SK-MEL-5 (cell line): ENCODE data around the gene CDYL2. TPM values are rescaled to one million over a fixed set of nuclear protein-coding genes. Genes with fewer than 3 reads are reported as not detected.

Source experiments
- DNase-seq: peaks from one replicate; pipeline ENCODE4 v3.0.0-alpha.2; 2016; ENCODE audit warnings: low read depth, low spot score
- in situ Hi-C: cut with HindIII; loops from 2 replicates; pipeline ENCODE4 v1.10.0; 2016; ENCODE audit warnings: low sequenced_read_pairs, high pct_unique_total_duplicates, low pct_unique_long_range_greater_than_20kb
- total RNA-seq: library from RNA; depleted of rRNA; stranded (reverse); fragments of >200 nt; shearing (Covaris generic); gene quantifications from 2 replicates; pipeline ENCODE4 v1.2.3, GENCODE V29; 2014

CDYL2 gene
- total RNA-seq, 1 experiment from 2014 or later: 0.74 TPM

DNA sequence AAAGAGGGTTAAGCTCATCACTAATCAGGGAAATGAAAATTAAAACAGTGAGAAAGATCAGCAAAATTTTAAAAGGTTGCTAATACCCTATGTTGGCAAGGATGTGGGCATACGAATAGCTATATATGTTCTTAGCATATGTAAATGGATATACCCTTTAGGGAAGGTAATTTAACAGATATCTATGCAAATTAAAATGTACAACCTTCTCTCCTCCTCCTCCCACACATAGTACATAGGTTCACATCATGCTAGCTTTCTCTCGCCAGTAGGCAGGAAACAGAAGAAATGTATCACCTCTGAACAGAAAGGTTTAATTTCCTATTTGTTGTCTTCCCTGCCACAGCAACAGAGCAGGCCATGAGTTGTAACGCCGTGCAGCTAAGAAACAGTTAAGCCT lies 103.8 kb downstream of the CDYL2 start:
- in situ Hi-C loops: no loop called here

DNA sequence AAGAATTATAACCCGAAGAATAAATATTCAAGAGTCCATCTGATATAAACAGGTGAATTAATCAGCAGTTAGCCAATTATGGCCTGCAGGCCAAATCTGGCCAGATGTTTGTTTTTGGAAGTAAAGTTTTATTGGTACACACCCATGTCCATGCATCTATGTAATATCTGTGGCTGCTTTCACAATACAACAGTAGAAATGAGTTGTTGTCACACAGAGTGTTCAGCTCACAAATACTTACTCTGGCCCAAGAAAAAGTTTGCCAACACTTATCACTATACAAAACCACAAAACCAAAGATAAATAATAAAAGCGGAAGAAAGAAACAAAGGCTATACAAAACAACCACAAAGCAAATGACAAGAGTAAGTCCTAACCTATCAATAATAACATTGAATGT lies 109.4 kb downstream of the CDYL2 start:
- DNase-seq: no peak
- in situ Hi-C loops: no loop called here

More for the DNA sequence above, 103.8 kb downstream of the CDYL2 start:
- DNase-seq: no peak

GRCh38 chr16:80693553-80693952 lies 110.8 kb downstream of the CDYL2 start:
- no peak for DNase-seq
- in situ Hi-C loops: no loop called here

DNA sequence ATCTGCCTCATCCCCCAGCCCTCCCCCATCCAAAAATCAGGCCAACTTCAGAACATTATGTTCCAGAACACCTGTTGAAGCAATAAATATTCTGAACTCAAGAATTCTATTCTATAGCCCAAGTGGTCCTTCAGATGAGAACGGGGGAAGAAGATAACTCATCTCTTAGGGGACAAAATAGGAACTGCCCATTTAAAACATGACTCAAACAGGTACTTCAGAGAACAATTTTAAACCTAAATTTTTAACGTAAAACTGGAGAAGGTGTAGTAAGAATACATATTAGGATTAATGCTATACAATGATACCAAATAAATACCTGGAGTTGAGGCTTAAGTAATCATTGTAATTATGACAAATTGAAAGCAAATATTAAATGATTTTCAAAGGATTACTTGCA lies 112.1 kb downstream of the CDYL2 start:
- no peak for DNase-seq
- in situ Hi-C loops: no loop called here

DNA sequence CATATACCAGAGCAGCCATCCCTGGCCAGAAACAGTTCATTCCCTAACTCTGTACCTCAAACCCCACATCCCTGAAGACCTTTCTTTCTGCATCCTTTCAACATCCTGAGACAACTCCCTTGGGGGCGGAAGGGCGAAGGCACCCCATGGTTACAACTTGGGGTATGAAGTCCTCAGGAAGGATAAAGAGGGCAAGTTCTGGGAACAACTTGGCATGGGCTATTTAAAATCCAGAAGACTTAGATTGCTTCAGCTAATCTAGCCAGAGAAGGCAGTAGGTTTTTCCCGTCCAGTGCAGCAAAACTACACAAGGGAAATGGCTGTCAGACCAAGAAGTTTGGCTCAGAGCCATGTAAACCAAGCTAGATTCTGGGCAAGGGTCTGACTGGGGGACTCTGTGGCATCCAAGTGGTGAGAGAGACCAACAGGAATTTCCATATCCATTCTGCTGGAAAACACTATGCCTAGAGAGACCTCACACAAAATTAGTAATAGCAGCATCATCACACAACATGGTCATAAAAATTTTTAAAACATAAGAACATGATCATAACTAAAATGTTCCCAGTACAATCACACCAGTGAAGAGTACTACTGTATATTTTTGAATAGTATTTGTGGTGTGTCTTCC lies 113.2 kb downstream of the CDYL2 start:
- in situ Hi-C loops: no loop called here
- no peak for DNase-seq

DNA sequence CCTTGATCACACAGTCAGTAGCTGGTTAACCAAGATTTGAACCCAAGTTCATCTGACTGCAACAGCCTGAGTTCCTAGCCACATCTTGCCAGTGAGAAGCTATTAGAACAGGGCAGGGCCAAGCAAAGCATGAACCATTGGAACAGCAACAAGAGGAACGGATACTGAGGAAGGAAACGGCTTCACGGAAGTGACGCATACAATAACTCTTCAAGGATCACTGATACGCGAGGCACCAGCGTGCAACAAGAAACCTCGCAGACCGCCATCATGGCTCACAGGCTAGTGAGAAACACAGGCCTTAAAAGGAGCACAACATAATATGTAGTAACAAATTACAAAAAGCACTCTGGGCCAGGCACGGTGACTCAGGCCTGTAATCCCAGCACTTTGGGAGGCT lies 114.9 kb downstream of the CDYL2 start:
- no peak for DNase-seq
- in situ Hi-C loops: no loop called here

- in situ Hi-C loops: no loop called here
Observed at GRCh38 chr16:80687606-80688005, 116.8 kb downstream of the CDYL2 start.

GRCh38 chr16:80684906-80685305 lies 119.5 kb downstream of the CDYL2 start:
- no peak for DNase-seq
- in situ Hi-C loops: no loop called here

More at GRCh38 chr16:80687606-80688005, 116.8 kb downstream of the CDYL2 start:
- no peak for DNase-seq

DNA sequence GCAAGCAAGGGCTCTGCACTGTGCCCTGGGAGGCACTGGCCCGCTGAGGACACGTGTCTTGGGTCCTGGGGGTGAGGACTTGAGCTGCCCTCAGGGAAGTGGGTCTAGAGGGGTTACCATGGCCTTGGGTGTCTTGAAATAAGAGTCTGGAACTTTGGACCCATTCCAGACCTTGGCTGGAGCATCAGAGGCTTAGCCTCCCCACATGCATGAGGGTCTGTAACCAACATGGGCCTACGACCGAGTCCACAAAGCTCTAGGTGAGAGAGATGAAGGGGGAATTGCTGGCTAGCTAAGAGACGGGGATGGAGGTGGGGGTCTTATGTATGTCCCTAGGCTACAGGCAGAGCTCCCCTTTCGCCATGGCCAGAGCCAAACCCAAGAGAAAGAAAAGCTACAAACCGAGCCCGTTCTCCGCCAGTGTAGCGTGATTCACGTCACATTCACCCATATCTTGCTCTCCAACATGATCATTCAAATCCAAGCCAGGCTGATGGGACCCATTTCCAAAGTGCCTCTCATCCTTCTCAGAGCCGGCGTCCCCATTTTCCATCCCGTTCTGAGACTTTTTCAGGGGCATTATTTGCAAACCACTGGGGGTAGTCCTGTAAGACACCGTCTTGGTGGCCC lies 120.1 kb downstream of the CDYL2 start:
- in situ Hi-C loops: no loop called here
- no peak for DNase-seq

- in situ Hi-C loops: no loop called here
- no peak for DNase-seq
Observed at GRCh38 chr16:80683646-80684045, 120.8 kb downstream of the CDYL2 start.

- no peak for DNase-seq
- in situ Hi-C loops: no loop called here
Observed at GRCh38 chr16:80682421-80683070, 121.9 kb downstream of the CDYL2 start.

DNA sequence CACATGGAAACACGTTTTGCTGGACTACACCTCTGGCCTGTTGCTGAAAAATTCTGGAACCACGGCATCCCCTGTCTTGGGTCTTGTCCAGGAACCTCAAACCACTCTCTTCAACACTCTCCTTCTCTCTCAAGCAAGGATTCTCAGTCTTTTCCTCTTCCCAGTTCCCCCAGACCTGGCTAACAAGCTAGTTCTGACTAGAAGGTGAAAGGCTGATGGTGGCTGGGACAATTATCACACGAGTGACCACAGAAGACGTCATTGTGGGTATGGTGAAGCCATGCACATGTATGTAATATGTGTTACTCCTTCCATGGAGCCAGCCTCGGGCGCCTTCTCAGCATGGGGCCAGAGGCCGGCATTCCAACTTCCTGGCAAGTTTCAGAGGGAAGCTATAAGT lies 123.0 kb downstream of the CDYL2 start:
- no peak for DNase-seq
- in situ Hi-C loops: no loop called here

DNA sequence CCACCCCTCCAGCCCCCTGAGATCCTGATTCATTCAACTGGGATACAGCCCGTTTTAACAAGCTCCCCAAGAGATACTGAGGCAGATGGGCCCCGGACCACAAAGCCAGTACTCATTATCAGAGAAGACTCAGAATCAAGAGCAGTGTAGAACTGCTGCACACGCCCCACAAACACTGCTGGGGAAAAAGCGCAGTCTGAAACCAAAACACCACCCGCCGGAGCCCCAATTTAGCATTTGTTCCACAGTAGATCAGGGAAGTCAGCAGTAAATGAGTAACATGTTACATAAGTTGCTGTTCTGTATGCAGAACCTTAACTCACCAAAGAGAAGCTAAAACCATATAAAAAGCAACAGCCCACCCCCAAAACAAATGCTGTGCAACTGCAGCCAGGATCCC lies 123.6 kb downstream of the CDYL2 start:
- in situ Hi-C loops: no loop called here
- no peak for DNase-seq

GRCh38 chr16:80680046-80680445 lies 124.4 kb downstream of the CDYL2 start:
- no peak for DNase-seq
- in situ Hi-C loops: no loop called here

GRCh38 chr16:80674884-80675283 lies 129.5 kb downstream of the CDYL2 start:
- no peak for DNase-seq
- in situ Hi-C loops: no loop called here

DNA sequence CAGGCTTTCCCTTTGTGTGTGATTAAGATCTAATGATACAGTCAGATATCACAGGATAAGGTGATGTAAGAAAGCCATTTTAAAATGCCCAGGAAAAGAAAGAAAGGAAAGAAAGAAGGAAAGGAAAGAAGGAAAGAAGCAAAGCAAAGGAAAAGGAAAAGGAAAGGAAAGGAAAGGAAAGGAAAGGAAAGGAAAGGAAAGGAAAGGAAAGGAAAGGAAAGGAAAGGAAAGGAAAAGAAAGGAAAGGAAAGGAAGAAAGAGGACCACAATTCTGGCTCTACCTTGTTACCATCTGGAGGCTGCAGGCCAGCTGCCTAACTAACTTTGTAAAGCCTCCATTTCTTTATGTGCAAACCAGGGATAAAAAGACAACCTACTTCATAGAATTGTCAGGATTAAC lies 132.0 kb downstream of the CDYL2 start:
- DNase-seq: no peak
- in situ Hi-C loops: no loop called here

GRCh38 chr16:80671281-80671849 lies 133.0 kb downstream of the CDYL2 start:
- in situ Hi-C loops: no loop called here

DNA sequence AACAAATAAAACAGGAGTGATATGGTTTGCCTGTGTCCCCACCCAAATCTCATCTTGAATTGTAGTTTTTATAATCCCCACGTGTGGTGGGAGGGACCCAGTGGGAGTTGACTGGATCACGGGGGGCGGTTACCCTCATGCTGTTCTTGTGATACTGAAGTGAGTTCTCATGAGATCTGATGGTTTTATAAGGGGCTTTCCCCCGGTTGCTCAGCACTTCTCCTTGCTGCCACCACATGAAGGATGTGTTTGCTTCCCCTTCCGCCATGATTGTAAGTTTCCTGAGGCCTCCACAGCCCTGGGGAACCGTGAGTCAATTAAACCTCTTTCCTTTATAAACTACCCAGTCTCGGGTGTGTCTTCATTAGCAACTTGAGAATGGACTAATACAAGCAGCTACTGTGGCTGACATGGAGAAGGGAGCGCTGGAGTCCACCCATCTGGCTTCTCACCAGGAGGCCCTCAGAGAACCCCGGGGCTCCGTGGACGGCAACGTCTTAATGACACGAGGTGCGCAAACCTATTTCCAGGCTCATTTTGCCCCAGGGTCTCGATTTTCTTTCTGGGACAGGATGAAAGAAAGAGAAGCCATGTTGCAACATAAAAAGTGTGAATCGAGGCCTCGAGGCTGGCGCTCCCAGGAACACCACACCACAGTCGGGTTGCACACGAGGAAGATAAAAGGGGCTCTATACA lies 134.1 kb downstream of the CDYL2 start:
- in situ Hi-C loops: no loop called here

More at GRCh38 chr16:80671281-80671849, 133.0 kb downstream of the CDYL2 start:
- no peak for DNase-seq

More for the DNA sequence above, 134.1 kb downstream of the CDYL2 start:
- DNase-seq: no peak
